C4-2B (cell line): ENCODE results near the gene FGF2.

Experiments used
- H3K27ac ChIP-seq: fragments of 450-650 bp; 2 replicates; pipeline ENCODE4 v1.5.1; 2017
- CTCF ChIP-seq: fragments of 450-650 bp; conservative IDR thresholded peaks from 2 replicates; pipeline ENCODE4 v1.5.1; 2017; ENCODE audit warnings: mild to moderate bottlenecking
- ZFX ChIP-seq: fragments of 450-650 bp; IDR thresholded peaks from 2 replicates; pipeline ENCODE4 v1.6.1; 2017

The FGF2 gene

GRCh38 chr4:122815248-122815647 lies 11.4 kb upstream of the FGF2 start:
- TF ChIP-seq ZFX: no peak
- TF ChIP-seq CTCF: no peak

GRCh38 chr4:122816476-122816875 lies 10.2 kb upstream of the FGF2 start:
- TF ChIP-seq ZFX (no peak), CTCF (no peak)
- H3K27ac ChIP-seq: no peak overlapping the region

More at GRCh38 chr4:122815248-122815647, 11.4 kb upstream of the FGF2 start:
- H3K27ac ChIP-seq: no peak overlapping the region

GRCh38 chr4:122819708-122820449 lies 6.8 kb upstream of the FGF2 start:
- no peak for TF ChIP-seq CTCF
- no peak for TF ChIP-seq ZFX
- no peak overlapping the region for H3K27ac ChIP-seq

GRCh38 chr4:122821092-122821491 lies 5.5 kb upstream of the FGF2 start:
- no peak overlapping the region for H3K27ac ChIP-seq
- TF ChIP-seq ZFX: no peak
- TF ChIP-seq CTCF: no peak

GRCh38 chr4:122822466-122822865 lies 4.2 kb upstream of the FGF2 start:
- TF ChIP-seq CTCF (no peak), ZFX (no peak)
- H3K27ac ChIP-seq: no peak overlapping the region

GRCh38 chr4:122823476-122823875 lies 3.2 kb upstream of the FGF2 start:
- no peak overlapping the region for H3K27ac ChIP-seq

GRCh38 chr4:122824616-122825015 lies 2.0 kb upstream of the FGF2 start:
- no peak overlapping the region for H3K27ac ChIP-seq
- no peak for TF ChIP-seq ZFX

More at GRCh38 chr4:122823476-122823875, 3.2 kb upstream of the FGF2 start:
- TF ChIP-seq CTCF (no peak), ZFX (no peak)

- no peak overlapping the region for H3K27ac ChIP-seq
- TF ChIP-seq CTCF (no peak), ZFX (no peak)
Observed at GRCh38 chr4:122826079-122826527, 528 bp upstream of the FGF2 start.
